GM18499 (cell line): ENCODE data around the gene ATG2A.
A peak's percentile ranks its signal among the peaks of the same experiment; 100 is the strongest.

Source experiments
- ATAC-seq: cut with Tn5 transposase; IDR thresholded peaks from one replicate; pipeline ENCODE4 v1.9.1; 2021; ENCODE audit warnings: moderate number of reproducible peaks; ENCODE audit not compliant: insufficient read depth, unreplicated experiment

The ATG2A gene

DNA sequence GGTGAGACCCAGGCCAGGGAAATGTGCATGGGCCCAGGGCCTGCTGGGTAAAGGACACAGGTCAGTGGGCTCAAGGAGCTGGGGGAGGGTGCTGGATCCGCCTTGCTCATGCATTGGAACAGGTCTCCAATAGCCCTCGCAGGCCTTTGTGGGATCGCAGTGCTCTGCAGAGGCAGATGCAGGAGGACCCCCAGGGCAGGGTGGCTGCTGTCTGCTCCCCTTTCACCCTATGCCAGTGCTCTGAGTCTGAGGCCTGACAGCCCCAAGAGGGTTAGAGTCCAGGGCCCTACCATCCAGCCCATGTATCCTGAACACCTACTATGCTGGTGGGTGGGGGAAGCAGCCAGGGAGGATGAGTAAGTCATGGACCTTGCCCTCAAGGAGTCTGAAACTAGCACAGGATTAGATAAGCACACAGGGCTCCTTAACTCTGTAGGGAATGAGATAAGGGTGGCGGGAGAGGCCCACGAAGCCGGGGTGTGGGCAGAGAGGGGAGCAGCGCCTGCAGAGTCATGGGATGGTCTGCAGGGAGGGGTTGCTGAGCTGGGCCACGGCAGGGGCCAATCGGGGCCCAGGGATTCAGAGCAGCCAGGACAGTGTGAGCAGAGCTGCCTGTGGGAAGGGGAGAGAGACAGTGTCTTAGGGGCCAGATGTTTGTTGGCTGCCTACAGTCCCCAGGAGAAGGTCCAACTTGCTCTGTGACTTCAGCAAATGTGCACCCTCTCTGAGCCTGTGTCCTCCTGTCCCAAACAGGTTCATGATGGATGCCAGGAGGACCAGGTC lies 28.1 kb downstream of the ATG2A start:
- ATAC-seq = no peak

DNA sequence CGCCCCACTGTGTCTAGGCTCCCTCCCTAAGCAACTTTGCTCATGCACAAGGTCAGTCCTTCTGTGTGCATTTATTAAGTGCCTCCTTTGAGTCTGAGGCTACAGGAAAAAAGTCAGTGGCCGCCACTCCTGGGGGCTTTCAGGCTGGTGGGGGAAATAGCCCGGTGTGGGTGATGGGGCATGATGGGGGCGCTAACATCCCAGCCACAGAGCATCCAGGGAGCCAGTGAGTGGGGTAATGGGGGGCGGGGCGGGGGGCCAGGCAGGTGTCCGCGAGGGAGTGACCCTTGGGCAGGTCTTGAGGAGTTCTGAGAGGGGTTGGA lies 28.6 kb downstream of the ATG2A start:
- ATAC-seq = no peak

DNA sequence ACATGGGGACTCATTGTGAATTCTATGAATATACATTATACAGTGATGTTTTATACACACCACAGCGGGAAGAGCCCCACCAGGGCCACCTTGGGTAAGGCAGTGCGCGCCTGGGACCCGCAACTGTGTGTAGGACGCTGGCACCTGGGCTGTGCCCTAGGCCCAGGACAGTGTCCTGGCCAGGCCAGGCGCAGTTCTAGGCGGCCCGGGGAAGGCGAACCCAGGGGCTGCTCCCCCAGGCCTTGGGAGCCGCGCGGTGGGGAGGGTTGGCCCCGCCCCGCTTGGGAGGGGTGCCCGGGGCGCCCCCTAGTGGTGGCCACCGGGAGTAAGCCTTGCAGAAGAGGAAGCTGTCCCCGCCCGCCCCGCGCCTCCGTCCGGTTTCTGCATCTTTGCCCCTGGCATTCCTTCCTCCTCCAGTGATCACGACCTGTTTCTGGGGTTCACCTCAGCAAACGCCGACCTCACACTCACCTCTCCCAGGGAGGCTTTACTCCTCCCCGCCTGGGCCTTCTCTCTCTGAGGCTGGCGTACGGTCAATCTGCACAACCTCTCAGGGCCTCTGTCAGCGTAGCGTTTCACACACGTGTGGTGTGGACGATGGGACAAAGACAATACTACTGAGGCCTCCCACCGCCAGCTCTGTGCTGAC lies 29.1 kb downstream of the ATG2A start:
- ATAC-seq = no peak

DNA sequence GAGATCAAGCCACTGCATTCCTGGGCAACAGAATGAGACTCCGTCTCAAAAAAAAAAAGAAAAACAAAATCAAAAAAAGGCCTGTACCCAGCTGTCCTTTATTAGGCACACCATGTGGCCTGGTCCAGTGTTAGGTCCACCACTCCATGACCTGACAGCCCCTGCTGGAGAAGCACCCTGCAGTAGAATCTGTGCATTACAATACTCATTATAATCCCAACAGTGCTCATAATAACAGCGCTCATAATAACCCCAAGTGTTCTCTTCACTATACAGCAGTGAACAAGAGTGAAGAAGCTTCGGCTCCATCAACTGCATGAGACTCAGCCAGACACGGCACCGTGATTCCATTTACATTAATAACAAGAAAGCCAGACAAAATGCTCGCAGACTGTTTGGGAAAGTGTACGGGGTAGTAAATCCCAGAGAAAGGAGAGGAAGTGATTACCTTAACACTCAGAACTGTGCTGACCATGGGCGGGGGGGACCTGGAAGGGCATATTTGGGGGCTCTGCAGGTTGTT lies 29.7 kb downstream of the ATG2A start:
- ATAC-seq = no peak

DNA sequence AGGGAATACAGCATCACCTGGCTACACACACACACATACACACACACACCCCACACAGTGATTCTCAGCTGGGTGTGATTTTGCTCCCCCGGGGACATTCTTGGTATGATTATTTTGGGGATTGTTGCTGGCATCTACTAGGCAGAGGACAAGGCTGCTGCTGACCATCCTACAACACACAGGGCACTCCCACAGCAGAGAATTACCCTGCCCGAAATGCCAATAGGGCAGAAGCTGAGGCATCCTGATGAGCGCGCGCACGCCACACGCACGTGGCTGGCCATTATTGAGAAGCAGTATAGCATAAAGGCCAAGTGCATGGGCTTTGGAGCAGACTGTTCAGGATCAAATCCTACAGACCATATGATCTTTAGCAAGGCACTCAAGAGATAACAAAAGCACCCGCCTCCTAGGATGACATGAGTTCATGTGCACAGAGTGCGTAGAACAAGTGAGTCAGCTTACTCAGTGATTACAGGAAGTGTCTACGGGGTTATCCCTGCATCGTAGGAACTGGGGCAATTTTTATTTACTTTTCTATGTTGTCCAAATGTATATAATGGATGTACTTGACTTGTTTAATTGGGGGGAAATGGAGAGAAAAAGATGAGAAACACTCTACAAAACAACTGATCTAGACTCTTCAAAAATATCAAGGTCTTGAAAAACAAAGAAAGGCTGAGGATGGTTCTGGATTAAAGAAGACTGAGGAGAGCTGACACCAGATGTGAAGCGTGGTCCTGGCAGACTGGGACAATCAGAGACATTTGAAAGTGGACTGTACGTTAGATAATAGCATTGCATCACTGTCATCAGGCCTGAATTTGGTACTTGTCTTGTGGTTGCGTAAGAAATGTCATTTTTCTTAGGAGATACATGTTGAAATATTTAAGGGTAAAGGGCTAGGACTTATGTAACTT lies 31.4 kb downstream of the ATG2A start:
- ATAC-seq = no peak

DNA sequence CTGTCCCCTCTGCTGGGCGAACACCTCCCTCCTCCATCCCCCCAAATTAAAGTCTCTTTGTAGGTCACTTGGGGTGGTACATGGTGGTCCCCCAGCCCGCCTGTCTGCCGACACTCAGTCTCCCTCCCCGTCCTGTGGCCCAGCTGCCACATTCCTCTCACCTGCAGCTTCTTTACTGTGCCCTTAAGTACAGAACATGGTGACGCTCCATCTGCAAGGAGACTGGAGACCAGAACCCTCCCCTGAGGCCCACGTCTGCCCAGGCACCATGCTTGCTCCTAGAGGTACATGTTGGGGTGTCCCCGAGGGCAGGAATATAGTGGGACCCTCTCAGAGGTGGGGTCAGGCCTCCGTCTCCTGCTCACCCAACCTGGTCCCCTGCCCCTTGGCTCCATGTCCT lies 33.0 kb downstream of the ATG2A start:
- ATAC-seq = no peak

DNA sequence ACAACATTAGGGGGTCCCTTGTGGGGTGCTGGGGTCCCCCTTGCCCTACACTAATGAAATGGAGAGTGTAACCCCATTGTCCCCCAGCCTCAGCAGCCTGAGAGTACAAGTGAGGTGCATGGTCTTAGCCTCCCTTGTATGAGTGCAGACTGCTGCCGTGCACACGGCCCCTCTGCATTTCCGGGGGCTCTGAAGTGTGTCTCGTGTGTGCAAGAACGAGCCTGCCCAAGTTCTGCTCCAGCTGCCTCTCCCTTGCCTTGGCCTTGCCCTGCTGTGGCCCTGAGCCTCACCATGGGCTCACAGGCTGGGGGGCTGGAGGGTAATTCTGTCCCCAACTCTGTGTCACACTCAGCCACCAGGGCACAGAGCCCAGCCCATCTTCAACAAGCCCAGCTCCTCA lies 33.4 kb downstream of the ATG2A start:
- no peak for ATAC-seq

DNA sequence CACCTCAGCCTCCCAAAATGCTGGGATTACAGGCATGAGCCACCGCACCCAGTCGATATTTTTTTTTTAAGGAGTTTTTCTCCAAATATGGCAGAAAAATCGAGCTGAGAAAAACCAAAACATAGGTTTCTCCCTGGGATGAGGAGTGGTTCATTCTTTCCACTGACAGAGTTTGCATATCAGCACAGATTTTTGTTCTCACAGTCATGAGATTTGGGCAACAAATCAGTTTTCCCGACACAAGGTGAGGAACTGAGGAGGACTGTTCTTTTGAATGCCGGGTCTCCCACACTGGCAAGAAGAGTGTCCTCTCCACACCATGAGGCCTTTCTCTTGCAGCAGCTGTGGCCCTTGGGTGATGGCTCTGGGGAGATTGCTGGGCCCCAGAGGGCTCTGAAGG lies 34.8 kb downstream of the ATG2A start:
- ATAC-seq = no peak

DNA sequence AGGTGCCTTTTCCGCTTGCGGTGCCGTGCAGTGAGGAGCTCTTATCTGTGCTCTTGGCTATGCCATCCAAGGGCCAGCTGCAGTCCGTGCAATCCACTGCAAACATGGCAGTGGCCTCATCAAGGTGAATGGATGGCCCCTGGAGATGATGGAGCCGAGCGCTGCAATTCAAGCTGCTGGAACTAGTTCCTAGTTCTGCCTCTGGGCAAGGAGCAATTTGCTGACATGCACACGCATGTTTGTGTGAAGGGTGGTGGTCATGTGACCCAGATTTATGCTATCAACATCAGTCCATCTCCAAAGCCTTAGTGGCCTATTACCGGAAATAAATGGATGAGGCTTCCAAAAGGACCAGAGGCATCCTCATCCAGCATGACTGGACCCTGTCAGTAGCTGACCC lies 35.5 kb downstream of the ATG2A start:
- ATAC-seq = no peak

DNA sequence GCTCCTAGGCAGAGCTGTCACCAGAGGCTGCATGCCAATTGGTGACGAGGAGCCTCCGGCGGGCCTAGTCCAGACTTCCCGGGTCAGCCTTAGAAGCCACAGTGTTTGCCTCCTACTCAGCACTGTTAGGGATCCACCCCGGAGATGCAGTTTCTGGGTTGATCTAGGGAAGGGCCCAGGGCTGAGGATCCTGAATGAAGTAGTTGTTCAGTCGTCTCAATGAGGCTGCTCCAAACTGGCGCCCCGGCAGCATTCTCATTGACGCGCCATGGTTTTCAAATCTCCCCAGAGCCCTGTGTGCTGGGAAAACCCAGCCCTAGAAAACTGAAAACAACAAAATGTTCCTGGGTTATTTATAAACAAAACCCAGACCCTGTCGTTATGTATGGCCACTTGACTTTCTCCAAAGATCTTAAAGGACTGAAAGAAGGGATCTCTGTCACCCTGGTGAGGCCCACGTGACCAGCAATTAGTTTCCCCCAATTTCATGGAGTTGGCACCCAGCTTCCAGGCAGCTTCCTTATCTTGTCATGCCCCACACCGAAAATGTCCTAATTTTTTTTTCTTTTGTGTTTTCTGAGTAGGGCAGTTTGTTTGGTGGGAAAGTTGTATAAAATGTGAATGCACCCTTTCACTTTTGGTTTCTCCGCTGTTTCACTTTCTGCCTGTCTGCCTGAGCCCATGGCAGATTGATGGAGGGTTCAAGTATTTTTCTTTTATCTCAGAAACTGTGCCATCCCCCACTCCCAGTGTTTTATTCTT lies 36.6 kb downstream of the ATG2A start:
- ATAC-seq = no peak

DNA sequence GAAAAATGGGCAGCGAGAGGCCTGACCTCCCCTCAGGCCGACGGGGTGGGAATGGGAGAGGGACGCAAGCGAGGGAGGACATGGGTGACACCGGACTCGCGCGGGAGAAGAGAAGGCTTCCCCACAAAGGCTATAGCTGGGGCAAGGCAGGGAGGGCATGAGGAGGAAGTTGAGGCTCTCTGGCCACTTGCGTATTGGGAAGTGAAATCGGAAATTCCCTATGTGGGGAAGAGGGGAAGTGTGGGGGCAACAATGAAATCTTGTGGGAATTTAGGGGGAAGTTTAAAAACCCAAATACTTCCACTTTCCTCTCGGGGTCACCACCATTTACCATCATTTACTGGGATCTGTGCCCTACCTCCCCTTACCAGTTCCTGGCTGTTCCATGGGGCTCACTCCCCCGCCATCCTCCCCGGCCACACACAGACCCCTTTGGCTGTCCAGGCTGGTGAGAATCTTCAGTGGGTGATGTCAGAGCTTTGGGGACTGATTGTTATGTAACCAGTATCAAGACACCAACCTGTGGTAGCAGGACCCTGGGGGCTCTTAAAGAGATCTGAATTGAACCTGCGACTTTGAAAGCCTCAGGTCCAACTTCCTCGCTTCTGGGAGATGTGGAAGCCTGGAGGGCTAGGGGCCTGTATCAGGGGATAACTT lies 37.6 kb downstream of the ATG2A start:
- ATAC-seq = no peak

DNA sequence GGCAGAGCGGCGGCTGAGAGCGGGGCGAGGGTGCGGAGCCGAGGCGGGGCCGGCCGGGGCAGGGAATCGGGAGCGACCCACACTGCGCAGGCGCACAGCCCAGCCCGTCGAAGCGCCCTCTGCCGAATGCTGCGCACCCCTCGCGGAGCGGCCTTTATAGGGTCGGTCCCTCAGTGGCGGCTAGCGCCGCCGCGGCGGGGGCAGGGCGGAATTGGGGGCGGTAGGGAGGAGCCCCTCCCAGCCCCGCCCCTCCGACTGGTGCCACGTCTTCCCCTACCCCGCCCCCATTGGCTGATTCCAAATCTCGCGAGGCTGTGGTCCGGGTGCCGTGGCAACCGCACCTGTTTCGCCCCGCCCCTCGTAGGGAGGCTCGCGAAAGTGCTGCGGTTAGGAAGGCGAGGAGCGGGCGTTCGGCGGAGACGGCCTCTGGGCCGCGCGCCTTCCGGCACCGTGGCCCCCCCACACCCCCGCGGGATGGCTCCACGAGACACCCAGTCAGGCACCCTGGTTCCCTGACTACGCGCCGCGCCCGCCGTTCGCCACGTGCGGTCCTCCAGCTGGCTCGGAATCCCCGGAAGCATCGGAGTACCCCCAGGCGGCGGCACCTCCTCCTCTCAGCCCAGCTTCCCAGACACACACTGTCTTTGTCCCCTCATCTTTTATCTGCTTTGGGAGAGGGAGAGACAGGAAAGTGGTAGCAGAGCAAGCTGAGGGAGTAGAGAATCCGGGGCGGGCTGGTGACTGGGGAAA lies 38.3 kb downstream of the ATG2A start, which contains the start of gene EHD1:
EHD1 (minus strand) TSS at position 128 of the 750 bp plus-strand sequence. CDS start 157 bp downstream, outside the sequence.
- ATAC-seq = peak; percentile 35

DNA sequence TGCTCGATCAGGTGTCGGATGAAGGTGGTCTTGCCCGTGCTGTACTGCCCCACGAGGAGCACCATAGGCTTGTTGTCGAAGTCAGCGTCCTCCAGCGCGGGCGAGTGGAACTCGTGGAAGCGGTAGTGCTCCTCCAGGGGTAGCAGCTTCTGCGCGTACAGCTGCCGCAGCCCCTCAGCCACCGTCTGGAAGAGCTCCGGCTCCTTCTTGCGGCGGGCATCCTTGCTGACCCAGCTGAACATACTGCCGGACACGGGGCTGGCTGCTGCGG lies 38.9 kb downstream of the ATG2A start:
- ATAC-seq = no peak

DNA sequence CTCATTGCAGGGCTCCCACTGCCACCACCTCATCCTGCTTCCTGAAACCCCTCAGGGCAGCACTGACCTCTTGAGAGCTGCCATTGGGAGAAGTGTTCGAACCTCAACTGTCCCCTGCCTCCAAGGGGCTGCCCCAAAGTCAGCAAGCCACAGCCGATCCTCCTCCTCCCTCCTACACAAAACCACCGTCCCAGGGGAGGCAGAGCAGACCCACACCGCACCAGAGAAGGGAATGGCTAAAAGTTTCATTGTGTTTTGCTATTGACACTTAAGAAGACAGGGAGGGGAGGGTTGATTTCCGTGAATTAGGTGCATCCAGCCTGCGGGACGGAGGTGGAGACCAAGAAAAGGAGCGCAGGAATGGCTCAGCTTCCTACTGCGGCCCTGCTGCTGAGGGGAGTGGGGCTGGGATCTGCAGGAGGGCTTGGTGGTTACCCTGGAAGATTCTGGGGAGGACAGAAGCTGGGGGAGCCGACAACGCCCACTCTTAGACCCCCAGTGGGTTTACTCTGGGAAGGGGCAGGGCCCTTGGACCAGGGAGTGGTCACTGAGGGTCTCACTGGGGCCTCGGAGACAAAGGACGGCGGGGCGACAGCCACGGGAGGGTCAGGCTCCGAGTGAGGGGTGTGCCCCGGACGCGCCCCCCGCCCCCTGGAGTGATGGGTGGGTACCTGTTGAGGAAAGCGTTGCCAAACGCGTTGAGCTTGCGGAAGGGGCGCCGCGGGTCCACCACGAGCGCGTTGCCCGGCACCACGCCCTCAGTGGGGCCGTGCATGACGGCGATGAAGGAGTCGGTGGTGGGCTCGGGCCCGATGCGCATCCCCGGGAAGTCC lies 39.4 kb downstream of the ATG2A start:
- no peak for ATAC-seq

DNA sequence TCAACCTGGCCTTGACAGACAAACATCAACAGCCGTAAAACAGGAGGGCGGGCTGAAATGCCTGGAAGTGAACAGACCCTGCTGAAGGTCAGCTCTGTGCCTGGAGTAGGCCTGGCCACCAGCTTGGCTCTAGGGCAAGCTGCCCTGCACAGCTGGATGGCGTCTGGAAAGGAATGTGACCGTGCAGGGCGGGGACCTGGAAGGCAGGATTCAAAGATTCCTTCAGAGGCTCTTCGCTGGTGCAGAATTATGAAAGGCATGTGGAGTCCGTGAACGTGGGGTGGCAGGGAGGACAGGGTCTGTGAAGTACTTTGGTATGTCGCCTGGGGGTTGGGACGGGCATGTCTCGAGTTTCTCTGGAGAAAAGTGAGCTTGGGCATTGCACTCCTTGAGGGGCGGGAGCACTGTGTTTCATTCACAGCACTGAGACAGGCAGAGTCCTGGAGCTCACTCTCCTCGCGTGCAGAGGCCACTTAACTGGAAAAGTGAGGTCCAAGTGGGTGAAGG lies 40.1 kb downstream of the ATG2A start:
- no peak for ATAC-seq

DNA sequence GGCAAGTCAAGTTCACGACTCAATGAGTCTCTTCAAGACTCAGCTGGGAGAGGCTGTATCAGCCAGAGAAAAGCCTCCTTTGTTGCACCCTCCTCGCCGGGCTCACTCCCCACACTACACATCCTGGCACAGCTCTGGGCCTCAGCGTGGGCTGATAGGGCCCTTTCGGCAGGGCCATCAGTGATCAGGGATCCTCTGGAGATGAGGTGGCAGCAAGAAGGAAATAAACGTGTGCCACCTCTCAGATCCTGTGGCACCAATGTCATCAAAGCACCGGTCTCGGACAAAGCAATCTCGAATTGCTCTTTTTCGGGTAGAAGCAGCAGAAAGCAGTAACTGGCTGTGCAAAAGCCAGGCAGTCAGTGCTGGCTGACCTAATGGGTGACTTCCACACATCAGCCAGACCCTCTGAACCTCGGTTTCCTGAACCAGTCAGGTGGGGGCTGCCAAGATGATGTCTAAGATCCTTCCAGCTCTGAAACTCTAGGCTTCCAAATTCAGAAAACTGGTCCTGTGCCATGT lies 40.7 kb downstream of the ATG2A start:
- ATAC-seq = no peak

DNA sequence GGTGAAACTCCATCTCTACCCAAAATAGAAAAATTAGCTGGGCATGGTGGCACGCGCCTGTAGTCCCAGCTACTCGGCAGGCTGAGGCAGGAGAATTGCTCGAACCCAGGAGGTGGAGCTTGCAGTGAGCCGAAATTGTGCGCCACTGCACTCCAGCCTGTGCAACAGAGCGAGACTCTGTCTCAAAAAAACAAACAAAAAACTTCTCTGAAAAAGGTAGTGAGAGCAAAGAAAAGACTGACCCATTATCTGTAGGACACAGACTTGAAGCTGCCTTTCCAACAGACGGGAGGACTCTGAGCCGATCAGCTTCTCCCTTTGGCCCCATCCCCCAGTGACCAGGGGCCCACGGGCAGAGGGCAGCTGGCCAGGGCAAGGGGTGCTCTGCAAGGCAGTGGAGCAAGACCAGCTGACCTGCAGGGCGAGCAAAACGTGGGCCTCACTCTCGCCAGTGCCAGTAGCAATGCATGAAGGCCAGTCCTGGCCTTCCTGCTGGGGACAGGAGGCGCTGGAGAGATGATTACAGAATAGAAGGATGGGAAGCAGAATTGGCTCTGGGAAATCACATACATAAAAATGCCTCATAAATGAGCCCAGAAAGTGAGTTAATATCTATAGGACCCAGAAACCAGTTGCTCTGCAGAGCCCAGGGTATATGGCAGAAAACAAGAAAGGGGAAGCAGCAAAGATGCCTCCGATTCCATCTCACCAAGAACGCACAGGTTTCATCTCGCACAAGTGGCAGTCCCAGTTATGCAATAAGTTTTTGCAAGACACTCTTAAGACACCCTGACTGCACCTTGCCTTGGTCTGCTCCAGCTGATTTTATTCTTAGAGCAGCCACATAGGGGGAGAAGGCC lies 41.4 kb downstream of the ATG2A start:
- no peak for ATAC-seq
